ENCODE data around the gene AGAP1.

AGAP1 gene

GRCh38 chr2:235999011-235999410, 505.2 kb downstream of the AGAP1 start:
- no peak for DNase-seq (ENCODE audit: low read depth)
- TF ChIP-seq CTCF (conservative IDR thresholded peaks at IDR 0.05; ENCODE audit: low read depth, low read length) = no peak
- H3K4me3 ChIP-seq (ENCODE audit: low read depth, low read length) = no peak overlapping the region

GRCh38 chr2:236001166-236001828, 507.5 kb downstream of the AGAP1 start:
- no peak overlapping the region for H3K4me3 ChIP-seq (ENCODE audit: low read depth, low read length)
- TF ChIP-seq CTCF (conservative IDR thresholded peaks at IDR 0.05; ENCODE audit: low read depth, low read length) = no peak
- DNase-seq (ENCODE audit: low read depth) = no peak

- peak; percentile 8 for DNase-seq (ENCODE audit: low read depth)
- TF ChIP-seq CTCF (conservative IDR thresholded peaks at IDR 0.05; ENCODE audit: low read depth, low read length) = no peak
- no peak overlapping the region for H3K4me3 ChIP-seq (ENCODE audit: low read depth, low read length)
These were observed 508.0 kb downstream of the AGAP1 start for GRCh38 chr2:236001854-236002253.

GRCh38 chr2:236008006-236008405, 514.2 kb downstream of the AGAP1 start:
- DNase-seq (ENCODE audit: low read depth) = no peak
- no peak for TF ChIP-seq CTCF (conservative IDR thresholded peaks at IDR 0.05; ENCODE audit: low read depth, low read length)
- no peak overlapping the region for H3K4me3 ChIP-seq (ENCODE audit: low read depth, low read length)

- no peak for TF ChIP-seq CTCF (conservative IDR thresholded peaks at IDR 0.05; ENCODE audit: low read depth, low read length)
- H3K4me3 ChIP-seq (ENCODE audit: low read depth, low read length) = no peak overlapping the region
- no peak for DNase-seq (ENCODE audit: low read depth)
These were observed 515.0 kb downstream of the AGAP1 start for GRCh38 chr2:236008857-236009256.

- no peak overlapping the region for H3K4me3 ChIP-seq (ENCODE audit: low read depth, low read length)
- TF ChIP-seq CTCF (conservative IDR thresholded peaks at IDR 0.05; ENCODE audit: low read depth, low read length) = no peak
- DNase-seq (ENCODE audit: low read depth) = no peak
These were observed 517.3 kb downstream of the AGAP1 start for GRCh38 chr2:236010920-236011685.

GRCh38 chr2:236012155-236012554, 518.3 kb downstream of the AGAP1 start:
- DNase-seq (ENCODE audit: low read depth) = no peak
- H3K4me3 ChIP-seq (ENCODE audit: low read depth, low read length) = no peak overlapping the region
- TF ChIP-seq CTCF (conservative IDR thresholded peaks at IDR 0.05; ENCODE audit: low read depth, low read length) = no peak
